Lung (tissue), 13 donors: ENCODE results near the gene ARL6IP5. TPM values are rescaled to one million over a fixed set of nuclear protein-coding genes. Genes with fewer than 3 reads are reported as not detected.

Experiments
- ATAC-seq: fragments of 200-7000 bp; cut with Tn5 transposase; one replicate; pipeline ENCODE4 v1.9.1; 2020; ENCODE audit warnings: moderate number of reproducible peaks; ENCODE audit not compliant: insufficient read depth, low FRiP score
- DNase-seq, 3 donors: peaks; one replicate each; pipeline ENCODE4 v3.0.0-alpha.2; 2013 to 2017
- H3K27ac ChIP-seq, 2 donors: one replicate each; pipeline ENCODE4 v1.5.1; 2013; ENCODE audit warnings: mild to moderate bottlenecking in 2 of 2, moderate library complexity in 2 of 2, control low read depth in 1 of 2, inconsistent platforms in 1 of 2, low read depth in 1 of 2, low read length in 1 of 2
- H3K27me3 ChIP-seq, 3 donors: one replicate each; pipeline ENCODE4 v1.5.1; 2013; ENCODE audit warnings: low read length in 2 of 3; ENCODE audit not compliant: control insufficient read depth in 3 of 3, insufficient read depth in 3 of 3
- H3K36me3 ChIP-seq, 4 donors: one replicate each; pipeline ENCODE4 v1.5.1; 2013; ENCODE audit warnings: low read length in 4 of 4, mild to moderate bottlenecking in 1 of 4, moderate library complexity in 1 of 4; ENCODE audit not compliant: control insufficient read depth in 4 of 4, insufficient read depth in 4 of 4
- H3K4me1 ChIP-seq, 5 donors: one replicate each; pipeline ENCODE4 v1.5.1; 2013; ENCODE audit warnings: low read length in 5 of 5, mild to moderate bottlenecking in 2 of 5, moderate library complexity in 1 of 5; ENCODE audit not compliant: control insufficient read depth in 5 of 5, insufficient read depth in 5 of 5
- H3K4me3 ChIP-seq: one replicate; pipeline ENCODE4 v1.5.1; 2013; ENCODE audit warnings: mild to moderate bottlenecking, control low read depth, moderate library complexity
- H3K9ac ChIP-seq, 2 donors: one replicate each; pipeline ENCODE4 v1.5.1; 2013; ENCODE audit warnings: low read length in 2 of 2, control low read depth in 1 of 2; ENCODE audit not compliant: insufficient read depth in 1 of 2
- H3K9me3 ChIP-seq, 4 donors: one replicate each; pipeline ENCODE4 v1.5.1; 2013; ENCODE audit warnings: low read length in 3 of 4, mild to moderate bottlenecking in 1 of 4, moderate library complexity in 1 of 4; ENCODE audit not compliant: control insufficient read depth in 4 of 4, insufficient read depth in 3 of 4
- WGBS, 2 donors: extraction: QIAGEN DNeasy Blood & Tissue Kit; methylation state at CpG; one replicate each; pipeline ENCODE4 v1.1.7; 2013; 5-methylcytosine and 5-hydroxymethylcytosine counted together
- polyA plus RNA-seq, 2 donors: library from polyadenylated mRNA; stranded (reverse); fragments of 200-250 nt; gene quantifications; one replicate each; pipeline ENCODE4 v1.2.1, GENCODE V29; 2013
- small RNA-seq: library from RNA; depleted of rRNA; stranded (forward); fragments of <200 nt; gene quantifications from one replicate; pipeline ENCODE3, GENCODE V24; 2014; ENCODE audit warnings: low replicate concordance
- total RNA-seq, 2 donors: library from RNA; depleted of rRNA in 1 of 2; stranded (reverse); fragments of >200 nt in 1 of 2; gene quantifications; one replicate each; pipeline ENCODE4 v1.2.1, GENCODE V29; 2014 to 2021
- TF ChIP-seq, protein P1 (sequence below): IDR thresholded peaks from 2 replicates; pipeline ENCODE4 v1.5.1; 2012; ENCODE audit warnings: mild to moderate bottlenecking; ENCODE audit errors: control extremely low read depth, extremely low read depth
- donor health status: control.
- donor health status: control.
- donor health status: Bipolar disorder and iron deficiency.
- donor health status: healthy.
- donor health status: DM: yes; HTN: yes; CAD: no.

Gene ARL6IP5
- total and polyA plus RNA-seq, 4 donors, result 105 to 132 (median 121) TPM

DNA sequence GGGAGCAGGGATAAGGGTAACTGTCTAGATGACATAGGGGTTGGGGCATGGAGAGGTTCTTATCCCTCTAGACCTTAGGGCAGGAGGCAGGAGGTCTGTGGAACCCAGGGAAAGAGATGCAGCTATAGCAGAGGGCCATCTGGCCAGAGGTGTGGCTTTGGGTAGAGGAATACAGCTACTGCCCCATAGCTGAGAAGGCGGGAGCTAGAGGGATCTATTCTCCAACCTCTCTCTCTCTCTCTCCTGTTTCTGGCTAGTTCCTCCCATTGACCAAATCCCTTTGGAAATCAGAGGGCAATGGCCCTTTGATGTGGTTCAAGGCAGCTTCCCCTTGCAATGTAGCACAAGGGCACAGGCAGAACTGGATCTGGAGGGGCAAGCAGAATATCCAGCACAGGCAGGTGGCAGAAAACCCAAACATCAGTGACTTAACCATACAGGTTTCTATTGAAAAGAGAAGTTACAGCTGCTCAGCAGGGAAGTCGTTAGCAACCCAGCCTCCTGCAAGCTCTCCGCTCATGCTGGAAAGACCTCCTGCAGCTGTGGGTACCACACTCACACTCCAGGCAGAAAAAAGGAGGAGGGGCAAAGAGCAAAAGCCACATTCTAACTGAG, 60.0 kb downstream of the ARL6IP5 start:
- WGBS, 2 donors, result 60 to 73% methylated on average over 3 of the region's 3 CpGs
- Histone ChIP-seq H3K4me1 (peaks cover 0 to 5% (median 0%) of the 10 kb centered on the region in 5 donors), H3K27me3 (no peaks in the 10 kb centered on the region), H3K9me3 (no peaks in the 10 kb centered on the region), H3K9ac (no peak overlapping the region), H3K4me3 (no peak overlapping the region), H3K27ac (no peak overlapping the region), H3K36me3 (no peaks in the 10 kb centered on the region)
- TF ChIP-seq, protein P1, sequence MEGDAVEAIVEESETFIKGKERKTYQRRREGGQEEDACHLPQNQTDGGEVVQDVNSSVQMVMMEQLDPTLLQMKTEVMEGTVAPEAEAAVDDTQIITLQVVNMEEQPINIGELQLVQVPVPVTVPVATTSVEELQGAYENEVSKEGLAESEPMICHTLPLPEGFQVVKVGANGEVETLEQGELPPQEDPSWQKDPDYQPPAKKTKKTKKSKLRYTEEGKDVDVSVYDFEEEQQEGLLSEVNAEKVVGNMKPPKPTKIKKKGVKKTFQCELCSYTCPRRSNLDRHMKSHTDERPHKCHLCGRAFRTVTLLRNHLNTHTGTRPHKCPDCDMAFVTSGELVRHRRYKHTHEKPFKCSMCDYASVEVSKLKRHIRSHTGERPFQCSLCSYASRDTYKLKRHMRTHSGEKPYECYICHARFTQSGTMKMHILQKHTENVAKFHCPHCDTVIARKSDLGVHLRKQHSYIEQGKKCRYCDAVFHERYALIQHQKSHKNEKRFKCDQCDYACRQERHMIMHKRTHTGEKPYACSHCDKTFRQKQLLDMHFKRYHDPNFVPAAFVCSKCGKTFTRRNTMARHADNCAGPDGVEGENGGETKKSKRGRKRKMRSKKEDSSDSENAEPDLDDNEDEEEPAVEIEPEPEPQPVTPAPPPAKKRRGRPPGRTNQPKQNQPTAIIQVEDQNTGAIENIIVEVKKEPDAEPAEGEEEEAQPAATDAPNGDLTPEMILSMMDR, result no peak
- DNase-seq, result peak in 1 of 3 donors; percentile 24
- no peak for ATAC-seq

DNA sequence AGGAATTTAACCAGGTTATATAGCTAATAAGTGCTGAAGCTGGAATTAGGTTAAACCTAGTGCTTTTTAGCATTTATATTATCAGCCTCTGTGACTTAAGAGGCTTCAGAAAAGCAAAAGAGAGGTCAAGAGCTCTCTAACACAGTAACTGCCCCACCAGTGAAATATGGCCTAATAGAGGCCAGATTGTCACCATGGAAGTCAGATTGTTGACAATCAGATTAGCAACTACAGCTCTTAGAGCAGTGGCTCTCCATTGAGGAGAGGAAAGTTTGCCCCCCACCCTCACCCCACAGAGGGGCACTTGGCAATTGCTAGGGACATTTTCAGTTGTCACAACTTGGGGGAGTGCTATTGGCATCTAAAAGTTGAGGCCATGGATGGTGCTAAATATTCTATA, 61.0 kb downstream of the ARL6IP5 start:
- Histone ChIP-seq H3K4me3 (no peak overlapping the region), H3K4me1 (peaks cover 0 to 5% (median 0%) of the 10 kb centered on the region in 5 donors), H3K36me3 (no peaks in the 10 kb centered on the region), H3K27me3 (no peaks in the 10 kb centered on the region), H3K27ac (no peak overlapping the region), H3K9ac (no peak overlapping the region), H3K9me3 (no peaks in the 10 kb centered on the region)
- ATAC-seq (no peak), DNase-seq (no peak)
- TF ChIP-seq, protein P1, result no peak

DNA sequence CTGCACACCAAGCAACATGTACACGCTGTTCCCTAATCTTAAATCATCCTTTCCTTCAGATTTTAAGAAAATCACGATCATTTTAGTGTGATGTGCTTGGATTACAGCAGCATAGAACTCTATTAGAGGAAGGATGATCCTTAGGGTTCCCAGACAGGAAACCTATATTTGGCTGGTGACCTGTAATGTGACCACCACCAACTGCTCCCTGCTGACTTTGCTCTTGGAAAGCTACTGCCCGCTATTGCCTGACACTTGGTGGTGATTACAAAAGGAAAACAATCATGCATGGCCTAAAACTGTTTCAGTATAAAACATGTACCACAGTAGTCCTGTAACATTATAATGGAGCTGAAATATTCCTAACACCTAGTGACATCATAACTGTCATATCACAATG, 64.8 kb downstream of the ARL6IP5 start:
- Histone ChIP-seq H3K27ac (no peak overlapping the region), H3K27me3 (no peaks in the 10 kb centered on the region), H3K9ac (no peak overlapping the region), H3K4me1 (no peaks in the 10 kb centered on the region), H3K9me3 (no peaks in the 10 kb centered on the region), H3K4me3 (no peak overlapping the region), H3K36me3 (no peaks in the 10 kb centered on the region)
- TF ChIP-seq, protein P1, result no peak
- ATAC-seq, result no peak
- DNase-seq, result no peak
- 87 to 89% methylated on average over 3 of the region's 3 CpGs for WGBS, 2 donors

Small RNA genes within 50 kb of the gene (small RNA-seq; reads per million reads assigned to genes)
- gene MIR3136, result not detected

Other genes with a start within 250 kb of the ARL6IP5 start
- not detected for gene TAFA4, start 152.4 kb upstream of the ARL6IP5 start, total RNA-seq
- gene TAFA4, start 152.4 kb upstream of the ARL6IP5 start, polyA plus RNA-seq, result under 1 TPM; 0.14 to 0.22 TPM
- gene EOGT, start 71.3 kb upstream of the ARL6IP5 start, total RNA-seq, result 10 to 100 TPM; 35.5 to 54.7 TPM
- 10 to 100 TPM; 14.3 to 34.6 TPM for gene EOGT, start 71.3 kb upstream of the ARL6IP5 start, polyA plus RNA-seq
- 10 to 100 TPM; 35.7 to 84.3 TPM for gene TMF1, start 32.6 kb upstream of the ARL6IP5 start, total RNA-seq
- gene TMF1, start 32.6 kb upstream of the ARL6IP5 start, polyA plus RNA-seq, result 10 to 100 TPM in 1 of 2 donors, 1 to 10 TPM in 1; 9.6 to 16.6 TPM
- gene UBA3, start 4.6 kb upstream of the ARL6IP5 start, total RNA-seq, result 100 to 1,000 TPM in 1 of 2 donors, 10 to 100 TPM in 1; 53.4 to 107 TPM
- 10 to 100 TPM; 41.2 to 44.8 TPM for gene UBA3, start 4.6 kb upstream of the ARL6IP5 start, polyA plus RNA-seq
- under 1 TPM; 0.11 to 0.12 TPM for gene LMOD3, start 37.7 kb downstream of the ARL6IP5 start, total RNA-seq
- gene LMOD3, start 37.7 kb downstream of the ARL6IP5 start, polyA plus RNA-seq, result under 1 TPM; 0.08 to 0.14 TPM